Fibroblast of skin of right biceps (primary cell): Measurements from ENCODE around the gene NXPH4.
A peak's percentile ranks its signal among the peaks of the same experiment; 100 is the strongest.

ENCODE experiments used
- DNase-seq: peaks from one replicate; pipeline ENCODE4 v3.0.0-alpha.2; 2013

NXPH4 gene

GRCh38 chr12:57248934-57249742, 32.5 kb downstream of the NXPH4 start:
- no peak for DNase-seq

- no peak for DNase-seq
Observed at GRCh38 chr12:57250541-57250940, 33.9 kb downstream of the NXPH4 start.

GRCh38 chr12:57250956-57251355, 34.4 kb downstream of the NXPH4 start, which contains the start of gene STAC3:
Gene STAC3 (minus strand): TSS chr12:57251187. CDS start chr12:57249636, 1,551 bp downstream.
- DNase-seq, result no peak

- DNase-seq, result no peak
Observed at GRCh38 chr12:57254506-57255280, 38.1 kb downstream of the NXPH4 start.

DNA sequence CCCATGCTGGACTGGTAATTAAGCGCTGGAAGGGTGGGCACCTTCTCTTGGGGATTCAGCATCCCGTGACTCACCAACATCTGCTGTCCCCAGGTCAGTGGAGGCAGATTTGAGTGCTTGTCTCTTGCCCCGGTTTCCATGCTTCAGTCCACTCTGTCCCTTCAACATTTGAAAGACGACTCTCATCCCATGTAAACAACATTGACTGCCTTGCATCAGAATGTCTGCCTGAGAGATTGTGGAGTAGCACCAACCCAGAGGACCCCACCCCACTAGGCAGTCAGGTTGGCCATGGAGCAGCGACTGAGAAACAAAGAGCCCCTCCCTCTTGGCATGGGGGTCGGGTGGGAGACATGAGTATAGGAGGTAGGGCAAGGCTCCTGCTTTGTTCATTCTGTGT, 39.3 kb downstream of the NXPH4 start:
- DNase-seq, result no peak

DNA sequence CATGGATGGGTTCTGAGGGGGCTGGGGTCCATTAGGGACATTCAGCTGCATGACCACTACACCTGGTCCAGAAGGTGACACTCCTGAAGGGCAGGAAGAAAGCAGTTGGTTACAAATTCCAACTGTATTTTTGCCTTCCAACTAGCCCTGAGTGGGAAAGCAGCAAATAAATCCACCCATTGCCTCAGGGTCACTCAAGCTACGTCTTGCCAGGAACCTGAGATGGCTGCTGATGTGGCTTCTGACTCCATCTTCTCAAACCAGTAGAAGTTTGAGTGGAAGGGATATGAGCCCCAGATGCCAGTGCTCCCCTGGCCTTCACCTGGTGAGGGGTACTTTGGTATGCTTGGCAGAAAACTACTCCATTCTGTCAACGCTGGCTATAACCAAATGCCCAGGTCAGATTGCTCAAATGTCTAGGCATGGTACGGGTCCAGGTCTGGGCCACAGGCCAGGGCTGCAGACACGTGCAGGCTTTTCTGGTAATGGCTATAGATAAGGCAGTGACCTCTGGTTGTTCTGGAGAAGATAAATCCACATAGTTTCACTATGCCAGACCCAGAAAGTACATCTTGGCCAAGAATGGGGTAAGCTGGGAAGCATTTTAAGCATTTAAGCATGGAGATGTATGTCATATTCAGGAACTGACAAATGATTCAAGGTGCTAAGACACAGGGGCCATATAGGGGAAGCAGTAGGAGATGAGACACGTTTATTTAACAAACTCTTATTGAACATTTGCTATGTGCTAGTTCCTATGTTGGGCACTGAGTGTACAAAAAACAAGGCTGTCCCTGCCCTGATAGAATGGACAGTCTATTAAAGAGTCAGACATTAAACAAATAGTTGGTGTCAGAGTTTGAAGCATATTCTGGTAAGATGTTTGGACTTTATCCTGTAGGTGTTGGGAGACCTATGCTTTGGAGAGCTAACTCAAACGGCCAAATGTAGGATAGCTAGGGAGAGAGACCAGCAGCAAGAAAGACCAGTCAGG, 42.7 kb downstream of the NXPH4 start:
- no peak for DNase-seq

DNA sequence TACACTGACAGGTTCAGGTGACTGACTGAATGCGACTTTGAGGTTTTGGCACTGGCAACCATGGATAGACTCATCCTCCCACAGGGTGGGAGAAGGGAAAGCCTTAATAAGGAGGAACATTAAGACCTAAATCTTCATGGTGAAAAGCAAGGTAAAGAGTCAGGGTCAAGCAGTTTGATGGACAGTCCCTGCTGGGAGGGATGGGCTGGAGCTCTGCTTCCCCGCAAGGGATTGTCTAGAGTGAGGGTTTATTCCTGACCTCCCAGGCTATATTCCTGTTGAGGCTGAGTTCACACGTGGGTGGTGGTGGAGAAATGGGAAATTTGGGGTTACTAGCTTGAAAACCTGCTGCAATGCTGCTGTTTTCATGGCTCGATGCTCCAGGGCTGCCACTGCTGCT, 43.8 kb downstream of the NXPH4 start:
- DNase-seq, result no peak

DNA sequence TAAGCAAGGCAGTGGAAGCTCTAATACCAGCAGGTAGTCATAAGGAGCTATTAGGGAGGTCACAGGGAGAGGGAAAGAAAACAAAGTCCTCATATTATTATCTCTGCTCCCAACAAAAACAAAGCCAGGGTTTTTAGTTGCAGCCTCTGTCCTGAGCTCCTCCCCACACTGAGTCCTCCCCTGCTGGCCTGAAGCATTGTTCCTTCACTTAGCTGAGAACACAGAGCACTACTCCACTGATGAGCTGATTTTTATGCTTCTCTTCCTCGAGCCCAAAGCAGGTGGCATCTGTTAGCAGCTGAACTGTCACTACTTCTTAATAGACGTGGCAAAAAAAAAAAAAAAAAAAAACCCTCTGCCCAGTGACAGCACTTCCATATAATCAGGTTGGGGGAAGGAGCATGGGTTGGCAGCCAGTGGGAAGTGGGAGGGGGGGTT, 44.9 kb downstream of the NXPH4 start:
- DNase-seq, result no peak

DNA sequence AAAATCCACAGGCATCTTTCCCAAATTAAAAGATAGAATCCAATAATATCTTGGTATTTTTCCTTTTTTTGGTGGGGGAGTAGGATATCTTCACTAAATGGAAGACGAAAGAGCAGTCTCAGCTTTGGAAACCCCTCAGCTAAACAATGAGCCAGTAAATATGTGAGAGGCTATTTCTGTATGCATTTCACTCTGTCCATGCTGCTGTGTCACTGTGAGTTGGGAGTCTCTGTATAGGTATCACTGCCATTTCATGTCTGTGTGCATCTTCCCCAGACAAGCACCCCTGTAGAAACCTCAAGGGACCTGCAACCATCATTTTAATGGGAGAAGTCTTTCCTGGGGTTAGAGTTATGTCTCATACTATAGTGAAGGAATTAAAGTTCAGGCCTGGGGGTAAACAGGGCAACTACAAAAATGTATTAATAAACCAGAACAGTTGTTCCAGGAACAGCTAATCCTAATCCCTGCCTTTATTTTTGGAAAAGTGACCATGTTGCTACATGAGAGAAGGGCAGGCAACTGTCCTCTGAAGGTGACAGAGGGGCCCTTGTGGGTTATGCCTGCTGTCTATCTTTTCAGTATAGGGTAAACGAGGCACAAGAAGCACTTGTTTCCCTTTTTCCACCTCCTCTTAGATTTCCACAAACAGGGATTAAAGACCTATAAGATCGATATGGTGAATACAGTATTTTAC, 45.7 kb downstream of the NXPH4 start:
- no peak for DNase-seq

- DNase-seq, result no peak
Observed at GRCh38 chr12:57263096-57263495, 46.5 kb downstream of the NXPH4 start.

GRCh38 chr12:57266681-57267080, 50.1 kb downstream of the NXPH4 start:
- no peak for DNase-seq

- DNase-seq, result peak; percentile 49
Observed at GRCh38 chr12:57268264-57268663, 51.7 kb downstream of the NXPH4 start.

DNA sequence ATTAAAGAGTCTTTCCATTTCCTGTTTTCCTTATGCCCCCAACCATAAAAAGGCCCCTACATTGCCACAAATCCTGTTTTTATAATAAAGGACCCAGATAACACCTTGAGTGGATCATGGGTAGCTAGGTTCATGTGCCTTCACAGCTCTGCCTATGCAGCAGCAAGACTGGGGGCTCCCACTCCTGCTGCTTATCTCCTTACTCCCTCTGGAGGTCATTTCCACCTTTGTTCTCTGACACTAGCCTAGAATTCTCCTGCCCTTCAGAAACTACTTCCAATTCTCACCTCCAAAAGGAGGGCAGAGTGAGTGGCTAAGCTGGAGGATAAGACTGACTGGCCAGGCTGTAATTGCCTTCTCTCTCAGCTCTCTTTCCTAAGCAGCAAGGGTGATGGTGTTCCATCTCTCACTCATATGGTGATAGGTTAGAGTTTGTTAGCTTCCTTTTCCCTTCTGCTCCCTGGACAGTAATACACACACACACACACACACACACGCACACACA, 54.4 kb downstream of the NXPH4 start:
- DNase-seq, result no peak

GRCh38 chr12:57272337-57273151, 56.0 kb downstream of the NXPH4 start:
- peak; percentile 22 for DNase-seq

- no peak for DNase-seq
Observed at GRCh38 chr12:57273516-57273915, 56.9 kb downstream of the NXPH4 start.
